NCI-H2196 treated with DMSO at 0.1 percent for 48 hours (cell line): ENCODE results near the gene COLGALT1.
"Not testable (repeated sequence)": the region's sequence is repeated elsewhere in the genome, so short reads cannot be mapped to it uniquely, and the experiment has no call there.

Experiments
- DNase-seq: peaks from one replicate; lab custom pipeline; 2025; ENCODE audit not compliant: unreplicated experiment; lab: John Stamatoyannopoulos, UW

COLGALT1 gene

GRCh38 chr19:17598063-17598462, 42.6 kb downstream of the COLGALT1 start:
- not testable (repeated sequence) for DNase-seq

GRCh38 chr19:17598953-17599352, 43.5 kb downstream of the COLGALT1 start:
- DNase-seq: no peak

- no peak for DNase-seq
Observed at GRCh38 chr19:17599780-17600179, 44.3 kb downstream of the COLGALT1 start.

- no peak for DNase-seq
Observed at GRCh38 chr19:17601683-17602082, 46.2 kb downstream of the COLGALT1 start.

- no peak for DNase-seq
Observed at GRCh38 chr19:17602217-17602616, 46.8 kb downstream of the COLGALT1 start.

GRCh38 chr19:17602872-17603510, 47.5 kb downstream of the COLGALT1 start:
- DNase-seq: no peak

- no peak for DNase-seq
Observed at GRCh38 chr19:17604372-17605025, 49.0 kb downstream of the COLGALT1 start.

- DNase-seq: no peak
Observed at GRCh38 chr19:17605117-17605516, 49.7 kb downstream of the COLGALT1 start.

GRCh38 chr19:17605761-17606589, 50.5 kb downstream of the COLGALT1 start:
- DNase-seq: peak; percentile 74

- DNase-seq: no peak
Observed at GRCh38 chr19:17606590-17607185, 51.2 kb downstream of the COLGALT1 start.

- DNase-seq: no peak
Observed at GRCh38 chr19:17607936-17608335, 52.5 kb downstream of the COLGALT1 start.

GRCh38 chr19:17610384-17610783, 54.9 kb downstream of the COLGALT1 start:
- no peak for DNase-seq

- DNase-seq: no peak
Observed at GRCh38 chr19:17611462-17612244, 56.2 kb downstream of the COLGALT1 start.

- DNase-seq: no peak
Observed at GRCh38 chr19:17614476-17614875, 59.0 kb downstream of the COLGALT1 start.

GRCh38 chr19:17615889-17616685, 60.6 kb downstream of the COLGALT1 start:
- DNase-seq: no peak

GRCh38 chr19:17616686-17616960, 61.2 kb downstream of the COLGALT1 start:
- no peak for DNase-seq

GRCh38 chr19:17616961-17617806, 61.7 kb downstream of the COLGALT1 start:
- no peak for DNase-seq

- no peak for DNase-seq
Observed at GRCh38 chr19:17617807-17618192, 62.4 kb downstream of the COLGALT1 start.

GRCh38 chr19:17618281-17618903, 62.9 kb downstream of the COLGALT1 start:
- DNase-seq: no peak
